ENCODE measurements around the gene CPLX3. TPM values are rescaled to one million over a fixed set of nuclear protein-coding genes. Genes with fewer than 3 reads are reported as not detected.
A peak's percentile ranks its signal among the peaks of the same experiment; 100 is the strongest.

The CPLX3 gene
- total RNA-seq, 4 donors from 2014 or later, result not detected

GRCh38 chr15:74841891-74842373 is 15.5 kb downstream of the CPLX3 start:
- in situ Hi-C loops (cut with MboI; ENCODE audit: low pct_ligation_motif_present in 1 of 4, low pct_unique_long_range_greater_than_20kb in 1 of 4, low sequenced_read_pairs in 3 of 4), result no loop called here
- no peak for TF ChIP-seq POLR2AphosphoS5 (IDR thresholded peaks at IDR 0.05)
- TF ChIP-seq CTCF (IDR thresholded peaks at IDR 0.05), result no peak
- TF ChIP-seq EP300 (IDR thresholded peaks at IDR 0.05; ENCODE audit: low read depth), result no peak
- TF ChIP-seq POLR2A (IDR thresholded peaks at IDR 0.05), result no peak
- Histone ChIP-seq H3K27me3 (no peaks in the 10 kb centered on the region), H3K4me1 (peaks cover 19 to 30% (median 25%) of the 10 kb centered on the region in 4 donors), H3K36me3 (peaks cover 0 to 7% (median 2%) of the 10 kb centered on the region in 4 donors), H3K9me3 (no peaks in the 10 kb centered on the region), H3K4me3 (peak overlapping the region in 3 of 4 donors; percentile 71 to 78 (median 76)), H3K27ac (peak overlapping the region; percentile 87 to 95 (median 92))
- intact Hi-C loops (cut with DNase I; ENCODE audit: low total_unique reads), result loop anchor here (5.0 to 10.0 kb wide), 2 partner anchors 60 to 113 kb away; partner anchors contain the start of genes CSK and RPP25
- 49% methylated on average over 14 of the region's 14 CpGs; no CpG with 5 or more reads in 1 of the 2 donors for WGBS, 2 donors (ENCODE audit: low coverage in 1 of 2)
- peak; percentile 44 for DNase-seq

GRCh38 chr15:74842581-74843444 is 16.4 kb downstream of the CPLX3 start, which contains the start of gene ULK3:
ULK3 (minus strand) TSS chr15:74843156; CDS start chr15:74843105, 51 bp downstream.
- in situ Hi-C loops (cut with MboI; ENCODE audit: low pct_ligation_motif_present in 1 of 4, low pct_unique_long_range_greater_than_20kb in 1 of 4, low sequenced_read_pairs in 3 of 4), result no loop called here
- WGBS, 2 donors (ENCODE audit: low coverage in 1 of 2), result 1% methylated on average over 19 of the region's 84 CpGs; no CpG with 5 or more reads in 1 of the 2 donors
- TF ChIP-seq EP300 (IDR thresholded peaks at IDR 0.05; ENCODE audit: low read depth), result no peak
- peak; percentile 65 to 77 (median 65) for TF ChIP-seq POLR2AphosphoS5 (IDR thresholded peaks at IDR 0.05)
- peak; percentile 68 to 84 (median 73) for TF ChIP-seq CTCF (IDR thresholded peaks at IDR 0.05)
- peak; percentile 74 for TF ChIP-seq POLR2A (IDR thresholded peaks at IDR 0.05)
- DNase-seq, result peak; percentile 93
- Histone ChIP-seq H3K4me1 (peaks cover 19 to 30% (median 25%) of the 10 kb centered on the region in 4 donors), H3K36me3 (peaks cover 0 to 14% (median 3%) of the 10 kb centered on the region in 4 donors), H3K4me3 (peak within 1 kb of the TSS; percentile 71 to 90 (median 77)), H3K27me3 (no peaks in the 10 kb centered on the region), H3K9me3 (no peaks in the 10 kb centered on the region), H3K27ac (peak within 1 kb of the TSS; percentile 87 to 95 (median 92))
- intact Hi-C loops (cut with DNase I; ENCODE audit: low total_unique reads), result loop anchor here (5.0 to 10.0 kb wide), 2 partner anchors 61 to 112 kb away; partner anchors contain the start of genes CSK and RPP25

- in situ Hi-C loops (cut with MboI; ENCODE audit: low pct_ligation_motif_present in 1 of 4, low pct_unique_long_range_greater_than_20kb in 1 of 4, low sequenced_read_pairs in 3 of 4), result no loop called here
- peak overlapping the region; percentile 87 to 95 (median 92) for H3K27ac ChIP-seq
- no peaks in the 10 kb centered on the region for H3K9me3 ChIP-seq
- WGBS, 2 donors (ENCODE audit: low coverage in 1 of 2), result 31% methylated on average over 9 of the region's 18 CpGs; no CpG with 5 or more reads in 1 of the 2 donors
- H3K4me1 ChIP-seq, result peaks cover 19 to 30% (median 25%) of the 10 kb centered on the region in 4 donors
- peak overlapping the region; percentile 2 to 78 (median 74) for H3K4me3 ChIP-seq
- DNase-seq, result no peak
- H3K27me3 ChIP-seq, result no peaks in the 10 kb centered on the region
- TF ChIP-seq EP300 (IDR thresholded peaks at IDR 0.05; ENCODE audit: low read depth) (no peak), CTCF (IDR thresholded peaks at IDR 0.05) (peak in 1 of 5 experiments; percentile 22)
- H3K36me3 ChIP-seq, result peaks cover 0 to 20% (median 6%) of the 10 kb centered on the region in 4 donors
- intact Hi-C loops (cut with DNase I; ENCODE audit: low total_unique reads), result loop anchor here (5.0 to 10.0 kb wide), 2 partner anchors 61 to 111 kb away; partner anchors contain the start of genes CSK and RPP25
Observed at GRCh38 chr15:74843445-74843828, 17.0 kb downstream of the CPLX3 start.

- 62% methylated on average over 12 of the region's 12 CpGs; no CpG with 5 or more reads in 1 of the 2 donors for WGBS, 2 donors (ENCODE audit: low coverage in 1 of 2)
- peaks cover 0 to 23% (median 9%) of the 10 kb centered on the region in 4 donors for H3K36me3 ChIP-seq
Observed at GRCh38 chr15:74843891-74844299, 17.5 kb downstream of the CPLX3 start.

More at GRCh38 chr15:74843891-74844299, 17.5 kb downstream of the CPLX3 start:
- in situ Hi-C loops (cut with MboI; ENCODE audit: low pct_ligation_motif_present in 1 of 4, low pct_unique_long_range_greater_than_20kb in 1 of 4, low sequenced_read_pairs in 3 of 4), result no loop called here
- DNase-seq, result no peak
- TF ChIP-seq POLR2A (IDR thresholded peaks at IDR 0.05), result no peak
- no peak for TF ChIP-seq POLR2AphosphoS5 (IDR thresholded peaks at IDR 0.05)
- TF ChIP-seq CTCF (IDR thresholded peaks at IDR 0.05), result no peak
- TF ChIP-seq EP300 (IDR thresholded peaks at IDR 0.05; ENCODE audit: low read depth), result no peak
- Histone ChIP-seq H3K27ac (peak overlapping the region; percentile 87 to 95 (median 92)), H3K4me3 (peak overlapping the region in 2 of 4 donors; percentile 71 to 78), H3K27me3 (no peaks in the 10 kb centered on the region), H3K4me1 (peaks cover 19 to 30% (median 25%) of the 10 kb centered on the region in 4 donors), H3K9me3 (no peaks in the 10 kb centered on the region)
- intact Hi-C loops (cut with DNase I; ENCODE audit: low total_unique reads), result loop anchor here (5.0 to 10.0 kb wide), 2 partner anchors 62 to 111 kb away; partner anchors contain the start of genes CSK and RPP25
